Brain microvascular endothelial cell (primary cell): ENCODE measurements around the gene CAMK1D.

Experiments
- DNase-seq: peaks from one replicate; pipeline ENCODE4 v3.0.0-alpha.2; 2020
- H3K27ac ChIP-seq: fragments of 250-450 bp; sonication (Bioruptor Pico); 2 replicates; pipeline ENCODE4 v1.5.1; 2020; ENCODE audit warnings: mild to moderate bottlenecking, moderate library complexity
- H3K27me3 ChIP-seq: fragments of 250-450 bp; sonication (Bioruptor Pico); replicated peaks from 2 replicates; pipeline ENCODE4 v1.5.1; 2020; ENCODE audit warnings: mild to moderate bottlenecking
- H3K36me3 ChIP-seq: fragments of 250-450 bp; sonication (Bioruptor Pico); replicated peaks from 2 replicates; pipeline ENCODE4 v1.5.1; 2020; ENCODE audit warnings: mild to moderate bottlenecking
- H3K4me3 ChIP-seq: 2 replicates; pipeline ENCODE4 v1.5.1; 2011; ENCODE audit warnings: low read depth, mild to moderate bottlenecking, control low read depth, low read length, moderate library complexity
- in situ Hi-C: cut with HindIII; loops from 2 replicates; pipeline ENCODE4 v1.10.0; 2017; ENCODE audit warnings: low sequenced_read_pairs, low pct_ligation_motif_present
- TF ChIP-seq, protein P1 (sequence below): IDR thresholded peaks from 2 replicates; pipeline ENCODE4 v1.5.1; 2011; ENCODE audit warnings: low read depth, mild to moderate bottlenecking, moderate library complexity, low read length, control low read depth, inconsistent platforms; ENCODE audit errors: missing control alignments

CAMK1D gene

DNA sequence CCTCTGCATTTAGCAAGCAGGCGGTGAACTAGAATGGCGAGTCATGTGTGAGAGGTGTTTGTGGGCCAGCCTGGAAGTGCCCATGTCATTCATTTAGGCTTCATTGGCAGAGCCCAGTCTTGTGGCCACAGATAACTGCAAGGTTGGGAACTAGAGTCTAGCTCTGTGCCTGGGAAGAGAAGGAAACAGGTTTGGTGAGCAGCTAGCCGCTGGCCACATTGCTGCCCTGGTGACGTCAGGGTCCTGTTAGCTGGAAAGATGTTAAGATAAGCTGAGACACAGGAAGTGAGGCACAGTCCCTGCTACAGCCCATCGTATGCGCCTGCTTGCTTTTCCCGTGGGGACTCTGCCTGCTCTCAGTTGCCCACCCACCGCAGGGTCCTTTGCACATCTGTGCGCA lies 185.5 kb downstream of the CAMK1D start:
- Histone ChIP-seq H3K36me3 (no peaks in the 10 kb centered on the region), H3K27ac (peak overlapping the region; percentile 14), H3K4me3 (no peak overlapping the region), H3K27me3 (no peaks in the 10 kb centered on the region)
- TF ChIP-seq, protein P1, sequence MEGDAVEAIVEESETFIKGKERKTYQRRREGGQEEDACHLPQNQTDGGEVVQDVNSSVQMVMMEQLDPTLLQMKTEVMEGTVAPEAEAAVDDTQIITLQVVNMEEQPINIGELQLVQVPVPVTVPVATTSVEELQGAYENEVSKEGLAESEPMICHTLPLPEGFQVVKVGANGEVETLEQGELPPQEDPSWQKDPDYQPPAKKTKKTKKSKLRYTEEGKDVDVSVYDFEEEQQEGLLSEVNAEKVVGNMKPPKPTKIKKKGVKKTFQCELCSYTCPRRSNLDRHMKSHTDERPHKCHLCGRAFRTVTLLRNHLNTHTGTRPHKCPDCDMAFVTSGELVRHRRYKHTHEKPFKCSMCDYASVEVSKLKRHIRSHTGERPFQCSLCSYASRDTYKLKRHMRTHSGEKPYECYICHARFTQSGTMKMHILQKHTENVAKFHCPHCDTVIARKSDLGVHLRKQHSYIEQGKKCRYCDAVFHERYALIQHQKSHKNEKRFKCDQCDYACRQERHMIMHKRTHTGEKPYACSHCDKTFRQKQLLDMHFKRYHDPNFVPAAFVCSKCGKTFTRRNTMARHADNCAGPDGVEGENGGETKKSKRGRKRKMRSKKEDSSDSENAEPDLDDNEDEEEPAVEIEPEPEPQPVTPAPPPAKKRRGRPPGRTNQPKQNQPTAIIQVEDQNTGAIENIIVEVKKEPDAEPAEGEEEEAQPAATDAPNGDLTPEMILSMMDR: no peak
- in situ Hi-C loops: no loop called here
- peak; percentile 85 for DNase-seq

DNA sequence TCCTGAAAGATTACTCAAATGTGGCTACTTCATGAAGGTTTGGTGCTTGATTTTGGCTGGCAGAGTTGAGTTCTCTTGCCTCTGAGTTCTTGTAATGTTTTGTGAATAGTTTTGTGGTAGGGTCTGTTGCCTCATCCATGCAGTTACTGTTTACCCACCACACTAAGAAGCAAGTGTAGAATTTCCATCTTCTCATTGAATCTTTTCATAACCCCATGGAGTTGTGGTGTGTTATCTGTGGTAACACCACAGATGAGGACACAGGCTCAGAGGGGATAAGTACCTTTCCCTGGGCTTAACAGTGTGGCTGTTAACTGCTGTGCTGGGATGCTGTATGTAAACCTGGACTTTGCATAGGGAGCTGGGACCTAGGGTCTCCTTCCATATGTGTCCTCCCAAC lies 186.3 kb downstream of the CAMK1D start:
- peak; percentile 32 for DNase-seq
- Histone ChIP-seq H3K4me3 (no peak overlapping the region), H3K27me3 (no peaks in the 10 kb centered on the region), H3K36me3 (no peaks in the 10 kb centered on the region), H3K27ac (no peak overlapping the region)
- in situ Hi-C loops: no loop called here
- TF ChIP-seq, protein P1: no peak

DNA sequence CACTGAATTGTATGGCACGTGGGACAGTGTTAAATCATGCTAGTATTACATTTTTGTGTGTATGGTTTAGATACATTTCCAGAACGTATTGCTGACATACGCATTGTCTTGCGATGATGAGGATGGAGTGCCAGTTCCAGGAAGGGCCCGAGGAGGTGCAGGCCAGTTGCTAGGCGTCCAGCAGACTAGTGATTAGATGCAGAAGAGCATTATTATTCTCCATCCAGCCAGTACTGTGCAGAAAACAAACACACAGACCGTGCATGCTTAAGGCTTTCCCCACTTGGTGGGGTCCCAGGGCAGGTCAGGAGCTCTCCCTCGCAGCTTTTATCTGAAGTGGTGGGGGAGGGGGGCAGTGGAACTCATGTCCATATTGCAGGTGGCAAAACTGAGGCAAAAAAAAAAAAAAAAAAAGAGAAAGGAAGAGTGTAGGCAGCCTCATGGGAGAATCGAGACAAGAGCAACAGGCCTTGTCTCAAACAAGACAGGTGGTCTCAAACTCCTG lies 189.2 kb downstream of the CAMK1D start:
- no peaks in the 10 kb centered on the region for H3K27me3 ChIP-seq
- H3K27ac ChIP-seq: no peak overlapping the region
- H3K4me3 ChIP-seq: no peak overlapping the region
- no peaks in the 10 kb centered on the region for H3K36me3 ChIP-seq
- TF ChIP-seq, protein P1: no peak
- no peak for DNase-seq
- in situ Hi-C loops: no loop called here

DNA sequence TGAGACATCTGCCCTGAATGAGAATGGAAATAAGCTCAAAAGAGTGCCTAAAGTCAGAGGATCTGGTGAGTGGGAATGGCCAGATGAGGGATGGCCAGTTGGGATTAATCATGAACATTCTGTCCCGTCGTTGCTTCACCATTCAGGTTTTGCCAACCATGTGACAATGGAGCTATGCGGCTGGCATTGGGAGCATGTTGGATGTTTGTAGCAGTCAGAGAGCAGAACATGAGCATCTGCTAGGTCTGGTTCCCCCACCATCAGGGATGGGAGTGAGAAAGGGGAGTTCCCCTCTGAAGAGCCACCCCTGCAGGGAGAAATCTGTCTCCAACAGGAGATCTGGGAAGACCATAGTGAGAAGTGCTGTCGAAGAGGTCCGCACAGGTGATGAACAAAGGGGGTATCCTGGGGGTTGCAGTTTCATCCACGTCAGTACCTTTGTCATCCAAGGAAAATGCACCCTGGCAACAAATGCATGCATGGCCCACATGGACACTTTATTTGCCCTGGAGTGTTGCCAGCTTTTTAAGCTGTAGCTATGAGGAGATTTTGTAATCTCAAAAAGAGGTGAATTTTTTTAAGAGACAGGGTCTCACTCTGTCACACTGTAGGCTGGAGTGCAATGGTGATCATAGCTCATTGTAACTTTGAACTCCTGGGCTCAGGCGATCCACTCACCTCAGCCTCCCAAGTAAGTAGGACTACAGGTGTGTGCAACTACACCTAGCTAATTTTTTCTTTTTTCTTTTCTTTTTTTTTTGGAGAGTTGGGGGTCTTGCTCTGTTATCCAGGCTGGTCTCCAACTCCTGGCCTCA lies 190.2 kb downstream of the CAMK1D start:
- no peak overlapping the region for H3K4me3 ChIP-seq
- no peaks in the 10 kb centered on the region for H3K27me3 ChIP-seq
- no peaks in the 10 kb centered on the region for H3K36me3 ChIP-seq
- TF ChIP-seq, protein P1: no peak
- H3K27ac ChIP-seq: no peak overlapping the region
- in situ Hi-C loops: no loop called here
- no peak for DNase-seq

DNA sequence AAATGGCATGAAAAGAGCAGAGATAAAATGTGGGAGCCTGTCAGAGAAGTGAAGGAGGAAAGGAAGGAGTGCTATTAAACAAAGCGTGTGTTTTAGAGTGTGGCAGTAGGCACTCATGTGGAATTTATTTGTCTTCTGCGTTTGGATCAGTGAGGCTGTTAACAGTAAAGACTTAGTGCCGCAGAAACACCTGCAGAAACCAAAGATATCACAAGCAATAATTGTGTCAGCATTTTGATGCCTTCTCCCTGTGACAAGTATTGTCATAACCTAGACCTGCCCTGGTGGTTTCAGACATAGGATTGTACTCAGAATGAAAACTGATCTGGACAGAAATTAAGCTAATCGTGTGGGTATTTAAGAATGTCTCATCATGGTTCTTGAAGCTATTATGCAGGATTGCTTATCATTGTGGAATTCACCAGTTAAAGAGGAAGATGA lies 191.0 kb downstream of the CAMK1D start:
- in situ Hi-C loops: no loop called here
- no peak overlapping the region for H3K4me3 ChIP-seq
- TF ChIP-seq, protein P1: no peak
- peak overlapping the region; percentile 61 for H3K27ac ChIP-seq
- H3K27me3 ChIP-seq: no peaks in the 10 kb centered on the region
- H3K36me3 ChIP-seq: no peaks in the 10 kb centered on the region
- peak; percentile 69 for DNase-seq
